Heart left ventricle (tissue), 13 donors: ENCODE data around the gene NACAD.

Experiments used
- CTCF ChIP-seq, 12 donors: fragments of 200-600 bp; sonication (generic) in 4 of 12; IDR thresholded peaks; one replicate each; pipeline versions ENCODE4 v1.5.0 to v1.8.0; 2018 to 2022; ENCODE audit warnings: antibody characterized with exemption in 12 of 12, mild to moderate bottlenecking in 5 of 12
- POLR2A ChIP-seq, 2 donors: fragments of 450-650 bp; IDR thresholded peaks; one replicate each; pipeline ENCODE4 v1.6.1; 2017; ENCODE audit warnings: antibody characterized with exemption in 2 of 2, mild to moderate bottlenecking in 2 of 2, moderate library complexity in 2 of 2
- donor health status: ischemic (EF 13 %, LVEDD 7.1; RV severe dilation, severe dysfunction).
- donor health status: DM: no; HTN: yes; CAD: no.
- donor health status: DM: no; HTN: no; CAD: no.
- donor health status: ischemic (EF 25% LVEDD 6.9; RV normal size, moderate dysfunction).
- donor health status: ischemic (EF 25% LVEDD 5.7; RV mildly dilated, moderate dysfunction).
- donor health status: ischemic (EF 35%, LVEDD 5.7; RV mildly dilated, moderate dysfunction).
- donor health status: nonischemic (EF 11% LVEDD 7.7; RV severe dilation, severe dysfunction).
- donor health status: DM: yes; HTN: yes; CAD: no.
- donor health status: PGD.
- donor health status: ischemic (EF 29% LVEDD 5.4; RV normal size, mild dysfunction).
- donor health status: nonischemic (EF 23%, LVEDD 6.1; RV moderate dilation, normal function).

- TF ChIP-seq CTCF (IDR thresholded peaks at IDR 0.05) (no peak), POLR2A (IDR thresholded peaks at IDR 0.05) (no peak)
Measured at GRCh38 chr7:45037876-45038275, 50.9 kb downstream of the NACAD start.
